ENCODE data around the gene SALL4.

SALL4 gene

GRCh38 chr20:51734876-51735720, 67.2 kb downstream of the SALL4 start:
- no peak for DNase-seq

- DNase-seq, result no peak
Measured at GRCh38 chr20:51733070-51733469, 69.3 kb downstream of the SALL4 start.

All from SHP77 (cell line).